Sigmoid colon (tissue), 7 donors: ENCODE measurements around the gene DYRK1A. TPM values are rescaled to one million over a fixed set of nuclear protein-coding genes. Genes with fewer than 3 reads are reported as not detected.

Experiments
- DNase-seq: peaks from one replicate; pipeline ENCODE4 v3.0.0-alpha.2; 2019
- H3K27ac ChIP-seq, 4 donors: fragments of 200-600 bp; sonication (generic); one replicate each; pipeline ENCODE4 v1.5.1; 2016 to 2019; ENCODE audit warnings: mild to moderate bottlenecking in 1 of 4
- H3K27me3 ChIP-seq, 3 donors: fragments of 200-600 bp; sonication (generic); one replicate each; pipeline ENCODE4 v1.5.1; 2019; ENCODE audit warnings: mild to moderate bottlenecking in 1 of 3
- H3K36me3 ChIP-seq, 4 donors: fragments of 200-600 bp; sonication (generic); one replicate each; pipeline ENCODE4 v1.5.1; 2016 to 2019
- H3K4me1 ChIP-seq, 4 donors: fragments of 200-600 bp; sonication (generic); one replicate each; pipeline ENCODE4 v1.5.1; 2017 to 2019
- H3K4me3 ChIP-seq, 4 donors: fragments of 200-600 bp; sonication (generic); one replicate each; pipeline ENCODE4 v1.5.1; 2017 to 2019; ENCODE audit warnings: mild to moderate bottlenecking in 2 of 4, moderate library complexity in 1 of 4
- H3K9me3 ChIP-seq, 4 donors: fragments of 200-600 bp in 3 of 4; sonication (generic) in 3 of 4; one replicate each; pipeline versions ENCODE4 v1.5.1 to v1.6.1; 2013 to 2019
- CTCF ChIP-seq, 4 experiments: fragments of 450-650 bp in 3 of 4; fragments of 200-600 bp in 1 of 4; IDR thresholded peaks; one replicate each; pipeline ENCODE4 v1.5.1; 2016 to 2019; ENCODE audit warnings: antibody characterized with exemption in 4 of 4, mild to moderate bottlenecking in 3 of 4, moderate library complexity in 2 of 4
- EP300 ChIP-seq, 4 donors: sonication (generic); formaldehyde crosslinking; IDR thresholded peaks; one replicate each; pipeline ENCODE4 v1.6.1; 2017; ENCODE audit warnings: antibody characterized with exemption in 4 of 4
- POLR2A ChIP-seq, 2 donors: fragments of 450-650 bp; IDR thresholded peaks; one replicate each; pipeline ENCODE4 v1.6.1; 2016; ENCODE audit warnings: antibody characterized with exemption in 2 of 2, mild to moderate bottlenecking in 2 of 2, moderate library complexity in 2 of 2
- POLR2AphosphoS5 ChIP-seq, 4 donors: sonication (generic); formaldehyde crosslinking; IDR thresholded peaks; one replicate each; pipeline ENCODE4 v1.6.1; 2017; ENCODE audit warnings: antibody characterized with exemption in 4 of 4
- WGBS, 2 donors: extraction: QIAGEN DNeasy Blood & Tissue Kit; methylation state at CpG; one replicate each; pipeline ENCODE4 v1.1.7; 2013; 5-methylcytosine and 5-hydroxymethylcytosine counted together
- intact Hi-C: fragments of 100-400 bp; cut with DNase I; formaldehyde crosslinking; loops from one replicate; pipeline ENCODE4 v1.15.1; 2023
- polyA plus RNA-seq, 3 donors: library from polyadenylated mRNA; stranded (reverse); fragments of 200-250 nt; gene quantifications; one replicate each; pipeline ENCODE4 v1.2.3, GENCODE V29; 2013
- total RNA-seq, 4 donors: library from RNA; depleted of rRNA; stranded (reverse); fragments of >200 nt; gene quantifications; one replicate each; pipeline ENCODE4 v1.1.0, GENCODE V29; 2016
- donor health status: healthy with polysubstance abuse.
- donor health status: Bipolar disorder and iron deficiency.
- donor health status: healthy.

Gene DYRK1A
- total and polyA plus RNA-seq, 7 donors, result 11.4 to 74.1 (median 62.9) TPM

- intact Hi-C loops, result no loop called here
- Histone ChIP-seq H3K36me3 (no peaks in the 10 kb centered on the region), H3K4me3 (no peak overlapping the region), H3K9me3 (no peaks in the 10 kb centered on the region), H3K27ac (no peak overlapping the region), H3K27me3 (no peaks in the 10 kb centered on the region), H3K4me1 (peaks cover 0 to 65% (median 45%) of the 10 kb centered on the region in 4 donors)
- WGBS, 2 donors, result 79 to 85% methylated on average over 4 of the region's 4 CpGs
- no peak for TF ChIP-seq POLR2AphosphoS5 (IDR thresholded peaks at IDR 0.05)
- no peak for TF ChIP-seq CTCF (IDR thresholded peaks at IDR 0.05)
- no peak for TF ChIP-seq EP300 (IDR thresholded peaks at IDR 0.05)
- TF ChIP-seq POLR2A (IDR thresholded peaks at IDR 0.05), result no peak
- DNase-seq, result no peak
Observed at GRCh38 chr21:37443683-37444082, 77.1 kb downstream of the DYRK1A start.

GRCh38 chr21:37445228-37445627, 78.7 kb downstream of the DYRK1A start:
- H3K27ac ChIP-seq, result no peak overlapping the region
- DNase-seq, result no peak

GRCh38 chr21:37446552-37446951, 80.0 kb downstream of the DYRK1A start:
- 63 to 87% methylated on average over 5 of the region's 5 CpGs for WGBS, 2 donors
- Histone ChIP-seq H3K9me3 (no peaks in the 10 kb centered on the region), H3K36me3 (no peaks in the 10 kb centered on the region), H3K27ac (no peak overlapping the region), H3K4me1 (peaks cover 0 to 81% (median 58%) of the 10 kb centered on the region in 4 donors), H3K27me3 (no peaks in the 10 kb centered on the region), H3K4me3 (no peak overlapping the region)
- no peak for DNase-seq
- TF ChIP-seq EP300 (IDR thresholded peaks at IDR 0.05) (no peak), POLR2A (IDR thresholded peaks at IDR 0.05) (no peak), POLR2AphosphoS5 (IDR thresholded peaks at IDR 0.05) (no peak), CTCF (IDR thresholded peaks at IDR 0.05) (no peak)
- intact Hi-C loops, result no loop called here

More at GRCh38 chr21:37445228-37445627, 78.7 kb downstream of the DYRK1A start:
- Histone ChIP-seq H3K36me3 (no peaks in the 10 kb centered on the region), H3K4me1 (peaks cover 0 to 78% (median 55%) of the 10 kb centered on the region in 4 donors), H3K4me3 (no peak overlapping the region), H3K27me3 (no peaks in the 10 kb centered on the region), H3K9me3 (no peaks in the 10 kb centered on the region)
- 73 to 79% methylated on average over 5 of the region's 5 CpGs for WGBS, 2 donors
- TF ChIP-seq POLR2AphosphoS5 (IDR thresholded peaks at IDR 0.05) (no peak), POLR2A (IDR thresholded peaks at IDR 0.05) (no peak), EP300 (IDR thresholded peaks at IDR 0.05) (no peak), CTCF (IDR thresholded peaks at IDR 0.05) (no peak)
- intact Hi-C loops, result no loop called here

GRCh38 chr21:37447288-37447936, 80.8 kb downstream of the DYRK1A start:
- Histone ChIP-seq H3K4me1 (peaks cover 0 to 81% (median 64%) of the 10 kb centered on the region in 4 donors), H3K27ac (no peak overlapping the region), H3K4me3 (no peak overlapping the region), H3K27me3 (no peaks in the 10 kb centered on the region), H3K36me3 (no peaks in the 10 kb centered on the region), H3K9me3 (no peaks in the 10 kb centered on the region)
- 72 to 84% methylated on average over 7 of the region's 7 CpGs for WGBS, 2 donors
- DNase-seq, result no peak
- intact Hi-C loops, result no loop called here
- TF ChIP-seq POLR2A (IDR thresholded peaks at IDR 0.05) (no peak), CTCF (IDR thresholded peaks at IDR 0.05) (no peak), EP300 (IDR thresholded peaks at IDR 0.05) (no peak), POLR2AphosphoS5 (IDR thresholded peaks at IDR 0.05) (no peak)
